HG02840 (cell line): ENCODE measurements around the gene IQSEC1.

Experiments used
- ATAC-seq: cut with Tn5 transposase; IDR thresholded peaks from one replicate; pipeline ENCODE4 v1.9.1; 2021; ENCODE audit warnings: mild to moderate bottlenecking, moderate library complexity, moderate number of reproducible peaks; ENCODE audit not compliant: unreplicated experiment, low FRiP score

IQSEC1 gene

DNA sequence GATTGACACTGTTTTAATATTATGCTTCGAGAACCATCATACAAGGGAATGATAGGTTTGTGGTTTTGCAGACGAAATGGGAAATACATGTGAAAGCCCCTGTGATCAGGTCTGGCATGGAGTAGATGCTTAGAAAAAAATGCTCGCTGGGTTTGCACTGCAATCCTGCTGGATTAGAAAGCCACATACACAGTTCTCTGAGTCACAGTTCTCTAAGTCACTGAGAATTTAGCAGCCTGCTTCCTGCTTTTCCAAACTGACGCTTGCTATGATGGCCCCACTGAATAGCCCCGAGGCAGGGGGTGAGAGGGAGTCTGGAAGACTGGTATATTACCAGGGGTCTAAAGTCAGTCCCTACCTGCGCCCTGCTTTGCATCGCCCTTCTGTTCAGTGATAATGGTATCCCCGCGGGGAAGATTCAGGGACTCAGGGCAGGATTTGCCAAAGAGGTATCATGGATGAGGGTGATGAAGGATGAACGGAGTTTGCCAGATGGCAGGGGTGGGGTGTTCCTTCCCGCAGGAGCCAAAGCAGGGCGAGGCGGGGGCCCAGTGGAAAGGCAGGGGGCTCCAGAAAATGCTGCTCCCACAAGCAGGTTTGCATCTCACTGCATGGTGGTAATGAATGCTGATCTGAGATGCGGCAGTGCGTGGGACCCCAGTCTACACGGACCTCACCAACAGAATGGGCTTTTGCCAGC is 82.3 kb downstream of the IQSEC1 start:
- no peak for ATAC-seq

DNA sequence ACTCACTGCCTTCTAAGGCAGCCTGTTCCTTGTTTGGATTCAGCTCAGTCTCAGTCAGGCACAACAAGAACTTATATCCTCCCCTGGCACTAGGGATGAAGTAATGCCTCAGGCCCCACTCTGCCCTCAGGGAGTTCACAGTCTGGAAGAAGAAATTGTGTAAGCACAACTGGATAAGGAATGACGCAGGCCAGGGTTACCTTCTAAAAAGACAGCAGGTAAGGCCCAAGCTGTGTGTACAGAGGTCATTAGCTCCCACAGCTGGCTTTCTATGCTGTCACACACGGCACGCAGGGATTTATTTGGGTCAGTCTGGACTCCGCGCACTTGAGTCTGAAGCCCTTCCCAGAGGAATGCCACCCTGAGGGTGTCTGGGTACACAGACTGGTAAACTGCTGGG is 82.9 kb downstream of the IQSEC1 start:
- no peak for ATAC-seq

DNA sequence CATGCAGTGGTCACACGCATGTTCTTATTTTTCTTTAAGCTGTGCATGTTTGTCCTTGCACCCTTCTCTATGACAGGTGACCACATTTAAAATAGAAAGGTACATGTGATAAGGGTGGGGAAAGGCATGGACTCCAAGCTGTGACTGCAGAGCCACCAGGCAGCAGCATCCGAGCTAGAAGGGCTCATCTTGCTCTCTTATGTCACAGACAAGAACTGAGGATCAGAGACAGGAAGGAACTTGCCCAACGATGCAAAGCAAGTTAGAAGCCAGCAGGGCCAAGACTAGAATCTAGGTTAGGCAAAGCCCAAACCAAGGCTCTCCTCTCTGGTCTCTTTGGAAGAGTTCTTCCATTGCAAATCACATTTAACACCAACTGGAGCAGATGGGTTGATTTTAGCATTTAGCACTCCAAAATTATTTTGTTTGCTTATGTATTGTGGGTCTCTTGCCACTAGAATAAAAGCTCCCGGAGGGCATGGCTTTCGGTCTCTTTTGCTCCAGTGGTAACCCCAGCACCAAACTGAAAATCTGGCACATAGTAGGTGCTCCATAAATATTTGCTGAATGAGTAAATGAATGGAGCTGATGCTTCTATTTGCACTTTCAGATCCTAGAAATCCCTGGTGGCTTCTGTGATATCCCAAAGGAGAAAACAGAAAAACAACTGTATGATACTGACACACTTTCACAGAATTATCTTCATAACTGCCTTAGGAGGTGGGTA is 84.3 kb downstream of the IQSEC1 start:
- ATAC-seq, result no peak

DNA sequence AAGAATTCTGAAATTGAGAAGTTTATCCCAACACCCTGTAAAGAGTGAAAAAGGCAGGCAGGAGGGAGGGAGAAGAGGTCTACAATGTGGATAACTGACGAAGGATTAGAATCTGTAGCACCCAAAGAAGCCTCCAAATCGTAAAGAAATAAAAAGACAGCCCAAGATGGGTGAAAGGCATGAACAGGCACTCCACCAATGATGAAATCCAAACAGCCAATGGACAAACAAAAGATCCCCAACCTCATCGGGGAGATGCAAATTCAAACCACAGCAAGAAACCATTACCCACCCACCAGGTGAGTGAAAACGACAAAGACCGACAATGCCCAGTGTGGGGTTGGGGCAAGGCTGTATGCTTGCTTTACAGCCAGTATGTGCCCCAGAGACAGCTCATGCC is 85.6 kb downstream of the IQSEC1 start:
- ATAC-seq, result no peak

DNA sequence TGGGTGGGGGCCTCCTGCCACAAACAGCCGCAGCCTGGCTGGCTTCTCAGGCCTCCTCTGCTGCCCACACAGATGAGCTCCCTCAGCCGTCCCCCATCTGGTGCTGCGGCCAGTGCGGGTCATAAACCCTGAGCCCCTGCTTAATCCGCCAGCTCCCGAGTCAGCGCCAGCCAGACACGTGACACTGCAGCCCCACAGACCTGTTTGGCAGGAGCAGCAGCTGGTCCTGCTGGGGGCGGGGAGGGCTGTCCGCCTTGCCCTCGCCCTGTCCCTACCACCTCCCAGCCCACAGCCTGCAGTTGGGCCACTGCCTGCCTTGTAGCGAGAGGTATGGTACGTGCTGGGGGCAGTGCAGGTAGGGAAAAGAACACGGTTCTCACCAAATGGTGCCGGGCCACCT is 86.2 kb downstream of the IQSEC1 start:
- ATAC-seq, result no peak

DNA sequence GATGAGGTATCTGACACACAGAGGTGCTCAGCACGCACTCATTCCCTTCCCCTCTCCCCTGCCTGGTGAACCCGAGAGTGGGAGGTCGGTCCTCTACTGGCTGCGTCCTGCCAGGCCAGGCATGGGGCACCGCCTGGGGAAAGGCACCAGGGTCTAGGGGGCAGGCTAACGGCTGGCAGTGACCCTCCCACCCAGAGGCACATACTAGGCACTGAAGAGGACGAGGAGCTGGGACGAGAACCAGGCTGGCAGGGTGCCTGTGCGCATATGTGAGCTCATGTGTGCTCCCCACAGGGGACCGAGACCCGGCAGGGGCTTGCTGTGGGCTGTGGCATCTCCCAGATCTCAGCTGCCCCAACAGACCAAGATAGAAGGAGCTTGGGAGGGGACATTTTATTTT is 86.7 kb downstream of the IQSEC1 start:
- no peak for ATAC-seq

GRCh38 chr3:12986031-12986430 is 87.2 kb downstream of the IQSEC1 start:
- ATAC-seq, result no peak

DNA sequence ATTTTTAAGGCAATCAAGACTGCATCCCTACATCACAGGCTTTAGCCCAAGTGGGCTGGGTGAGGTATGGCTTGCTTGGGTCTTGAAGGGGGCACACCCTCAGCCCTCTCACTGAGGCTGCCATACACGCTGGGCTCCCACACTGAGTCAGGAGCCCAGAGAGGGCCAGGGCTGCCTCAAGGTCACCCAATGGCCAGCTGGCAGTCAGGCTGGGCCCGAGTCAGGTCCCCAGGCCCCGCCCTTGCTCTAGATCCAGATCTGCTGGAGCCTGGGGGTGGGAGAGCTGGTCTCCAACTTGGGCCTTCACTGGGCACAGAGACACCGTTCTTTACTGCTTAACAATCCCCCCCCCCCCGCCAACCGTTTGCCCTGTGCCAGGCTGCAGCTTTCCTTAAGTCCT is 88.1 kb downstream of the IQSEC1 start:
- no peak for ATAC-seq

DNA sequence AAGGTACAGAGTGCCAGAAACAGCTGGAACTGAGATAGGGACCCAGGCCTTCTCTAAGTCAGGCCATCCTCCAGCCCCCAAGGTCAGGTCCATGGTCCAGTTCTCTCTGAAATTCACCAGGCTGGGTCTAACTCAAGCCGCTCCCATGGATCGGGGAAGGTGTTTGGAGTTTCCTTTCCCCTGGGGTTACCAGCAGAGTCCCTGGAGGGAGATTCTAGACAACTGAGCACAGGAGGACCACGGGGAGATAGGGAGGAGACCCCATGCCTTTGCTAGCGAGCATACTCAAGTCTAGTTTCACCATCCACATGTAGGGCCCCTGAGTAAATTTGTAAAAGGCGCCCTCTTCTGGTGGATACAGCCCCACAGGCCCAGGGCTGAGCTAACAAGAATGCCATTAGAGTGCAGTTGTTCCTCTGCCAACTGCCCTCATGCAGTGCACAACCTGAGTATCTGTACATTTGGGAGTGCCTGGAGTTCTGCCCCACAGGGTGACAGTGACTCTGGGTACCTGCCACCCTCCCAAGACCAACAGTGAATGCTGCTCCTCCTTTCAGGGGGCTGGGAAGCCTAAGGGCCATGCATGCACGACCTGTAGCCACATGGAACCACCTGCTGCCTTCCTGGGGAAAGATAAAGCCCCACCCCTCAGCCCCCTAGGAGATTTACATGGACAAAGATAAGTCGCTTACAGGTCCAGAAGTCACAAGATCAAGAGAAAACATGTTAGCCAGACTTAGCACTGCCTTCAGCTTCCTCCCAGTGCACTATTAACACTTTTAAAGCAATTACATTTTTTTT is 89.0 kb downstream of the IQSEC1 start:
- ATAC-seq, result no peak

GRCh38 chr3:12983319-12983718 is 89.9 kb downstream of the IQSEC1 start:
- no peak for ATAC-seq

- ATAC-seq, result peak; percentile 46
These were observed 90.6 kb downstream of the IQSEC1 start for GRCh38 chr3:12982619-12983101.

- ATAC-seq, result no peak
These were observed 91.6 kb downstream of the IQSEC1 start for GRCh38 chr3:12981306-12982275.

- no peak for ATAC-seq
These were observed 92.5 kb downstream of the IQSEC1 start for GRCh38 chr3:12980596-12981290.

DNA sequence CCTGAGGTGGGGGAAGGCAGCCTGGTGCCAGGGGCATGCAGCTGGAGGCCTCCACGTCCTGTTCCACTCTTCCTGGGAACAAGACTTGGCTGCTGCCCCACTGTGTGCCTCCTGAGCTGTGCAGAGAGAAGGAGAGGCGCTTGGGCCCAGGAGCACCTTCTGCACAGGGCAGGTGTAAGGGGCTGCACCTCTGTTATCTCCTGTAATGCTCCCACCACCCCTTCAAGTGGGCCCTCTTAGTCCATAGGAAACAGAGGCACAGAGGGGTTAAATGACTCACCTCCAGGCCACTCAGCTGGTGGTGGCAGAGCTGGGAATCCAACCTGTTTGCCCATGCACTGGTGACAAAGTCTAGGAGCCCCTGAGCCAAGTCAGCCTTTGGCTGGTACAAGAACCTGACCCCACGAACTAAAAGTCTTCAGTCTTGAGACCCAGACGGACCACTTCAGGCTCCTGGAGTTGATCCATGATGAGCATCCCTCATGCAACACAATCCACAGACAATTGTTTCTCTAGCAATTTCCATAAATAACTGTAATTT is 93.2 kb downstream of the IQSEC1 start:
- no peak for ATAC-seq

- no peak for ATAC-seq
These were observed 93.9 kb downstream of the IQSEC1 start for GRCh38 chr3:12979151-12979946.

DNA sequence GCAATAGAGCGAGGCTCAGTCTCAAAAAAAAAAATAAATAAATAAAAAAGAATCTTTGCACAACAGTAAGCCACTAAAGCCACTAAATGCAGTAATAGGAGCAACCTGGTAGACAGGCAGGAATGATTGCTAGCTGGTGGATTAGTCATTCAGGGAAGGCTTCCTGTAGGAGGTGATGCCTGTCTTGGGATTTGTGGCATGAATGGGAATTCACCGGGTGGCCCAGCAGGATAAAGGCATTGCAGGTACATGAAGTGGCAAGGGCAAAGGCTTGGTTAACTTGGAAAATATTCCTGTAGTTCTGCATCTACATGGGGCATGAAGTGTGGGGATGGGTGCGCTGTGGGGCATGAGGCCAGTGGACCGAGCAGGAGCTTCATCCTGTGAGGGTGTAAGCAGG is 94.5 kb downstream of the IQSEC1 start:
- ATAC-seq, result no peak

- no peak for ATAC-seq
These were observed 96.0 kb downstream of the IQSEC1 start for GRCh38 chr3:12977117-12977808.
